Nephron (organoid): ENCODE measurements around the gene BCL2L15.

Source experiments
- H3K27ac Mint-ChIP-seq, 3 experiments: 2 replicates each; pipeline ENCODE4 v1.8.0; 2020; ENCODE audit warnings: mixed read lengths in 3 of 3, mild to moderate bottlenecking in 2 of 3, moderate library complexity in 1 of 3
- H3K27me3 Mint-ChIP-seq: 2 replicates; pipeline ENCODE4 v1.8.0; 2021; ENCODE audit warnings: low read depth, mild to moderate bottlenecking, moderate library complexity, mixed read lengths
- H3K36me3 Mint-ChIP-seq: 2 replicates; pipeline ENCODE4 v1.8.0; 2020; ENCODE audit warnings: low read depth, mixed read lengths
- H3K4me1 Mint-ChIP-seq: 2 replicates; pipeline ENCODE4 v1.8.0; 2020; ENCODE audit warnings: mixed read lengths
- H3K4me3 Mint-ChIP-seq, 3 experiments: 2 replicates each; pipeline ENCODE4 v1.8.0; 2020; ENCODE audit warnings: mild to moderate bottlenecking in 3 of 3, mixed read lengths in 3 of 3, moderate library complexity in 2 of 3
- H3K9me3 Mint-ChIP-seq: 2 replicates; pipeline ENCODE4 v1.8.0; 2020; ENCODE audit warnings: mixed read lengths
- TF ChIP-seq, protein P1 (sequence below), 3 experiments: fragments of 200-600 bp; sonication (generic); IDR thresholded peaks; one replicate each; pipeline ENCODE4 v1.5.0; 2021; ENCODE audit warnings: antibody characterized with exemption in 3 of 3; ENCODE audit not compliant: unreplicated experiment in 3 of 3

The BCL2L15 gene

DNA sequence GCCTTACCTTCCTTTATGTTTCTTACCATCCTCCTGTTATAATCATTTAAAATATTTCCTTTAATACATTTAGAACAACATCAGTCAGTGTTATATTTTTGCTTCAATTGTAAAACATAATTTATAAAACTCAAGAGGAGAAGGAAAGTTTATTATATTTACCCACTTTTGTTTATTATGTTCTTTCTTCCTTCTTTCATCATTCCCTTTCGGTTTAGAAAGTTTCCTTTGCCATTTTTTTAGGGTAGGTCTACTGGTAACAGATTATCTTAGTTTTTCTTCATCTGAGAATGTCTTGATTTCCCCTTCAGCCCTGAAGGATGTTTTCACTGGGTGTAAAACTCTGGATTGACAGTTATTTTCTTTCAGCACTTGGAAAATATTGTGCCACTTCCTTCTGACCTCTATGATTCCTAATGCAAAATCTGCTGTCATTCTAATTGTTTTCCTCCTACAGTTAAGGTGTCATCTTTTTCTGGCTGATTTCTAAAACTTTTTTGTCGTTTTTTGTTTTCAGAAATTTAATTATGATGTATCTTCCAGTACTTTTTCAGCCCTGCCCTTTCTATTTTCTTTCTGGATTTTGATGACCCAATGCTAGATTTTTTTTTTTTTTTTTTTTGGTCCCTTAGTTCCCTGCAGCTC, 40.9 kb downstream of the BCL2L15 start:
- Mint-ChIP-seq H3K27me3 (no peaks in the 10 kb centered on the region), H3K9me3 (peaks cover 11% of the 10 kb centered on the region), H3K4me1 (no peaks in the 10 kb centered on the region), H3K4me3 (no peak overlapping the region), H3K36me3 (no peaks in the 10 kb centered on the region), H3K27ac (no peak overlapping the region)
- TF ChIP-seq, protein P1, sequence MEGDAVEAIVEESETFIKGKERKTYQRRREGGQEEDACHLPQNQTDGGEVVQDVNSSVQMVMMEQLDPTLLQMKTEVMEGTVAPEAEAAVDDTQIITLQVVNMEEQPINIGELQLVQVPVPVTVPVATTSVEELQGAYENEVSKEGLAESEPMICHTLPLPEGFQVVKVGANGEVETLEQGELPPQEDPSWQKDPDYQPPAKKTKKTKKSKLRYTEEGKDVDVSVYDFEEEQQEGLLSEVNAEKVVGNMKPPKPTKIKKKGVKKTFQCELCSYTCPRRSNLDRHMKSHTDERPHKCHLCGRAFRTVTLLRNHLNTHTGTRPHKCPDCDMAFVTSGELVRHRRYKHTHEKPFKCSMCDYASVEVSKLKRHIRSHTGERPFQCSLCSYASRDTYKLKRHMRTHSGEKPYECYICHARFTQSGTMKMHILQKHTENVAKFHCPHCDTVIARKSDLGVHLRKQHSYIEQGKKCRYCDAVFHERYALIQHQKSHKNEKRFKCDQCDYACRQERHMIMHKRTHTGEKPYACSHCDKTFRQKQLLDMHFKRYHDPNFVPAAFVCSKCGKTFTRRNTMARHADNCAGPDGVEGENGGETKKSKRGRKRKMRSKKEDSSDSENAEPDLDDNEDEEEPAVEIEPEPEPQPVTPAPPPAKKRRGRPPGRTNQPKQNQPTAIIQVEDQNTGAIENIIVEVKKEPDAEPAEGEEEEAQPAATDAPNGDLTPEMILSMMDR (IDR thresholded peaks at IDR 0.05; ENCODE audit: unreplicated experiment in 3 of 3): no peak

DNA sequence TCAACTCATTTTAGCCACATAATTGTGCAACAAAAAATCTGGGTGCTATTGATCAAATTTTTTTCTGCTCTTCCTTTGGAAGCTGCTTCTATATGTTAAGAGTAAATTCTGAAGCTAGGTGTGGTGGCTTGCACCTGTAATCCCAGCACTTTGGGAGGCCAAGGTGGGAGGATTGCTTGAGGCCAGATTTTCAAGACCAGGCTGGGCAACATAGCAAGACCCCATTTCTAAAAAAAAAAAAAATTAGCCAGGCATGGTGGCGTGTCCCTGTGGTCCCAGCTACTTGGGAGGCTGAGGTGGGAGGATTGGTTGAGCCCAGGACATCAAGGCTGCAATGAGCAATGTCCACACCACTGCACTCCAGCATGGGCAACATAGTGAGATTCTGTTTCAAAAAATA, 50.8 kb downstream of the BCL2L15 start:
- no peaks in the 10 kb centered on the region for H3K36me3 Mint-ChIP-seq
- peaks cover 5% of the 10 kb centered on the region for H3K27me3 Mint-ChIP-seq
- TF ChIP-seq, protein P1 (IDR thresholded peaks at IDR 0.05; ENCODE audit: unreplicated experiment in 3 of 3): no peak
- H3K9me3 Mint-ChIP-seq: peaks cover 3% of the 10 kb centered on the region
- H3K4me3 Mint-ChIP-seq: no peak overlapping the region
- H3K27ac Mint-ChIP-seq: no peak overlapping the region
- H3K4me1 Mint-ChIP-seq: no peaks in the 10 kb centered on the region

DNA sequence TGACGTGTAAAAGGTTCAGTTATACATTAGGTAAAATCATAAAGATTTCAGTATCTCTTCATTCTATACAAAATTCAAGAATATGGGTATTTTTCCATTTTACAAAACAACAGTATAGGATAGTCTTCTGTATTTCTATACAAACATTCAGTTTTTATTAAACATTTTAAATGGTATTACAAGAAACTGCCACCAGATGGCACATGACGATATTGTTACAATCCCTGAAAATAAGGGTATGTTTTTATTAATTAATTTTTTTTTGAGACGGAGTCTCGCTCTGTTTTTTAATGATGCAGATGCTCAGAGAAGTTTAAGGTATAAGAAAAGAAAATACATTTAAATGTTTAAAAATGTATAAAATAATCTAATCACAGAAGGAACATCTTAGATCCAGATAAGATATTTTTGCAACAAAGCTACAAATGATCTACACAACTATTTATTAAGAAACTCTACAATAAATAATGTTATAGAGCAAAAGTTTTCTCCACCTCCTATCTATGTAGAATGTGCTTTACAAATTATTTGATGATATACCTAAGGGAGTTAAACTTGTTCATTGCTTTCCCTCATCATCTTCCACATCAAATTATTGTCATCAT, 51.6 kb downstream of the BCL2L15 start:
- H3K4me1 Mint-ChIP-seq: no peaks in the 10 kb centered on the region
- no peak overlapping the region for H3K27ac Mint-ChIP-seq
- H3K9me3 Mint-ChIP-seq: peaks cover 3% of the 10 kb centered on the region
- peaks cover 10% of the 10 kb centered on the region for H3K27me3 Mint-ChIP-seq
- no peak overlapping the region for H3K4me3 Mint-ChIP-seq
- TF ChIP-seq, protein P1 (IDR thresholded peaks at IDR 0.05; ENCODE audit: unreplicated experiment in 3 of 3): peak; percentile 37 to 72 (median 49)
- no peaks in the 10 kb centered on the region for H3K36me3 Mint-ChIP-seq

DNA sequence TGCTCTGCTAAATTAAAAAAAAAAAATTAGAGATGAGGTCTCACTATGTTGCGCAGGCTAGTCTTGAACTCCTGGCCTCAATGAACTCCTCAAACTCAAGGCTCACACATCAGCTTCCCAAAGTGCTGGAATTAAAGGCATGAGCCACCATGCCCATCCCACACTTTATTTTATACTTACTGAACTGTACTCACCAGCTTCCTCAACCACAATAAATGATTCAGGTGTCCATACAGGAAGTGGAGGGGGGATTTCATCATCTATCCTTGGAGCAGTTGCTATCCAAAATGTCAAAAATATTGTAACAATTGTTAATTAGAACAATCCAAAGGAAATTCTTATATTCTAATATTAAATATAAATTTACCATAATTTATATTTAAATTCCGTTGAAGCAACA, 52.7 kb downstream of the BCL2L15 start:
- H3K27me3 Mint-ChIP-seq: peaks cover 10% of the 10 kb centered on the region
- TF ChIP-seq, protein P1 (IDR thresholded peaks at IDR 0.05; ENCODE audit: unreplicated experiment in 3 of 3): no peak
- no peaks in the 10 kb centered on the region for H3K36me3 Mint-ChIP-seq
- no peak overlapping the region for H3K27ac Mint-ChIP-seq
- no peaks in the 10 kb centered on the region for H3K9me3 Mint-ChIP-seq
- no peaks in the 10 kb centered on the region for H3K4me1 Mint-ChIP-seq
- H3K4me3 Mint-ChIP-seq: no peak overlapping the region
